Activated naive CD4-positive, alpha-beta T cell treated with anti-CD3 and anti-CD28 coated beads for 36 hours (primary cell): ENCODE results near the gene EFNB2. TPM values are rescaled to one million over a fixed set of nuclear protein-coding genes. Genes with fewer than 3 reads are reported as not detected.

ENCODE experiments used
- CTCF ChIA-PET: fragments of 350-600 bp; sonication (Branson Sonifier 250); formaldehyde crosslinking; loops from one replicate; lab custom pipeline; 2021; ENCODE audit warnings: antibody characterized with exemption; lab: Charles Lee
- DNase-seq: peaks from one replicate; pipeline ENCODE4 v3.0.0-alpha.2; 2020
- H3K27ac Mint-ChIP-seq: one replicate; pipeline ENCODE4 v1.8.0; 2021; ENCODE audit warnings: mild to moderate bottlenecking, mixed read lengths
- H3K27me3 Mint-ChIP-seq: one replicate; pipeline ENCODE4 v1.8.0; 2021; ENCODE audit warnings: low read depth, mixed read lengths
- H3K36me3 Mint-ChIP-seq: one replicate; pipeline ENCODE4 v1.8.0; 2021; ENCODE audit warnings: low read depth, mixed read lengths
- H3K4me1 Mint-ChIP-seq: one replicate; pipeline ENCODE4 v1.8.0; 2021; ENCODE audit warnings: low read depth, mixed read lengths
- H3K4me3 Mint-ChIP-seq: one replicate; pipeline ENCODE4 v1.8.0; 2021; ENCODE audit warnings: mild to moderate bottlenecking, moderate library complexity, mixed read lengths
- H3K9me3 Mint-ChIP-seq: one replicate; pipeline ENCODE4 v1.8.0; 2021; ENCODE audit warnings: mixed read lengths
- intact Hi-C: fragments of 100-400 bp; cut with micrococcal nuclease; formaldehyde crosslinking; loops from one replicate; pipeline ENCODE4 v1.15.1; 2023
- total RNA-seq, 2 experiments: library from RNA; stranded (reverse); gene quantifications; one replicate each; pipeline ENCODE4 v1.2.3, GENCODE V29; 2021

The EFNB2 gene
- total RNA-seq, 2 experiments from 2014 or later, result 0.07 to 0.12 TPM

- intact Hi-C loops, result no loop called here
- H3K27me3 Mint-ChIP-seq, result peaks cover 12% of the 10 kb centered on the region
- peaks cover 1% of the 10 kb centered on the region for H3K4me1 Mint-ChIP-seq
- no peak for DNase-seq
- H3K4me3 Mint-ChIP-seq, result no peak overlapping the region
- CTCF ChIA-PET, result interaction anchor here (0.7 kb wide), 2 partner anchors 23 to 625 kb away, joined by 3 to 5 read pairs; no protein-coding TSS in a partner anchor
- H3K9me3 Mint-ChIP-seq, result no peaks in the 10 kb centered on the region
- H3K27ac Mint-ChIP-seq, result no peak overlapping the region
- no peaks in the 10 kb centered on the region for H3K36me3 Mint-ChIP-seq
Observed at GRCh38 chr13:106505732-106506131, 29.7 kb downstream of the EFNB2 start.

GRCh38 chr13:106505295-106505694, 30.2 kb downstream of the EFNB2 start:
- Mint-ChIP-seq H3K27ac (no peak overlapping the region), H3K36me3 (no peaks in the 10 kb centered on the region), H3K4me3 (no peak overlapping the region), H3K4me1 (peaks cover 3% of the 10 kb centered on the region), H3K27me3 (peaks cover 16% of the 10 kb centered on the region), H3K9me3 (no peaks in the 10 kb centered on the region)
- CTCF ChIA-PET, result interaction anchor here (1.8 kb wide), 1 partner anchor 31 kb away, joined by 6 read pairs; no protein-coding TSS in a partner anchor
- no peak for DNase-seq
- intact Hi-C loops, result no loop called here

GRCh38 chr13:106503730-106504453, 31.6 kb downstream of the EFNB2 start:
- peaks cover 23% of the 10 kb centered on the region for H3K27me3 Mint-ChIP-seq
- no peak overlapping the region for H3K27ac Mint-ChIP-seq
- peaks cover 8% of the 10 kb centered on the region for H3K4me1 Mint-ChIP-seq
- H3K9me3 Mint-ChIP-seq, result no peaks in the 10 kb centered on the region
- H3K36me3 Mint-ChIP-seq, result no peaks in the 10 kb centered on the region
- CTCF ChIA-PET, result interaction anchor here (1.8 kb wide), 1 partner anchor 32 kb away, joined by 6 read pairs; no protein-coding TSS in a partner anchor
- intact Hi-C loops, result no loop called here
- no peak overlapping the region for H3K4me3 Mint-ChIP-seq
- no peak for DNase-seq

GRCh38 chr13:106503272-106503671, 32.2 kb downstream of the EFNB2 start:
- H3K27me3 Mint-ChIP-seq, result peaks cover 29% of the 10 kb centered on the region
- H3K4me1 Mint-ChIP-seq, result peaks cover 8% of the 10 kb centered on the region
- H3K4me3 Mint-ChIP-seq, result no peak overlapping the region
- intact Hi-C loops, result no loop called here
- no peak overlapping the region for H3K27ac Mint-ChIP-seq
- H3K36me3 Mint-ChIP-seq, result no peaks in the 10 kb centered on the region
- CTCF ChIA-PET, result no interaction called here
- no peaks in the 10 kb centered on the region for H3K9me3 Mint-ChIP-seq
- no peak for DNase-seq

DNA sequence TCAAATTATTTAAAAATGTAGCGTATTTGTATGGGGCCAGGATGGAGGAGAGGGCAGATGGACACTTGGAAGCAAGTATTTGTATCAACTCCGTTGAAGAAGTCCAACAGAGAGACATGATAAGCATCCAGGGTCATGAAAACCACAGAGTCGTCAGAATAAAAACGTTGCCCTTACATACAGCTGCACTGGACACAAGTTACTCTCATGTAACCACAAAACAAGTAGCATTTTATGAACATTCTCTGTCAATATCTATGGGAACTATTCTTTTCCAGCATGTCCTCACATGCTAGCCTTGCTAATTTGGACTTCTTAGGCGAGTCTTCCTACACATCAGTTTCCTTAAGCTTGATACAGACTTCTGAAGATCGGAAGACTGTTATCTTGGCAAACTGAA, 35.0 kb downstream of the EFNB2 start:
- peaks cover 7% of the 10 kb centered on the region for H3K4me1 Mint-ChIP-seq
- no peak for DNase-seq
- H3K27ac Mint-ChIP-seq, result no peak overlapping the region
- CTCF ChIA-PET, result no interaction called here
- H3K36me3 Mint-ChIP-seq, result no peaks in the 10 kb centered on the region
- intact Hi-C loops, result no loop called here
- H3K9me3 Mint-ChIP-seq, result no peaks in the 10 kb centered on the region
- H3K4me3 Mint-ChIP-seq, result no peak overlapping the region
- peaks cover 46% of the 10 kb centered on the region for H3K27me3 Mint-ChIP-seq

DNA sequence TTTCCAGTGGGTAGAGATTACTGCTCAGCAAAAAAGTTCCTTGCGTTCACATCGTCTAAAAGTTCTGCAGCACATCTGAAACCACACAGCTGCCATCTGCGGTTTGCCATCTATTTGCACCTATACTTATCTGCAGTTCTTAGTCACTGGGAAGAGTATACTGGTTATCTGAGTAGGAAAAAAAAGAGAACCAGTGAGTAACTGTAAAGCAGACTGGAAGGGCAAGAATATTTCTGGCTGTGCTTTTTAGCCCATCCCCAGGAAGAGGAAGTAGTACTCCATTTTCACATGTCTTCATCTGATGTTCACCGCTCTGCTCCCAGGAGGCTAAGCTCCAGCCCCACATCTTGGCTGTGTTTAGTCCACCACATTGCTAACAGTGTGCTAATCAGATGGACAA, 35.6 kb downstream of the EFNB2 start:
- Mint-ChIP-seq H3K4me1 (peaks cover 7% of the 10 kb centered on the region), H3K4me3 (no peak overlapping the region), H3K27me3 (peaks cover 46% of the 10 kb centered on the region), H3K36me3 (no peaks in the 10 kb centered on the region), H3K27ac (no peak overlapping the region), H3K9me3 (no peaks in the 10 kb centered on the region)
- DNase-seq, result no peak
- CTCF ChIA-PET, result interaction anchor here (0.7 kb wide), 1 partner anchor 9 kb away, joined by 4 read pairs; no protein-coding TSS in a partner anchor
- intact Hi-C loops, result no loop called here

- intact Hi-C loops, result no loop called here
- Mint-ChIP-seq H3K4me1 (peaks cover 7% of the 10 kb centered on the region), H3K27me3 (peaks cover 49% of the 10 kb centered on the region), H3K27ac (no peak overlapping the region), H3K9me3 (no peaks in the 10 kb centered on the region), H3K4me3 (no peak overlapping the region), H3K36me3 (no peaks in the 10 kb centered on the region)
- CTCF ChIA-PET, result interaction anchor here (0.6 kb wide), 1 partner anchor 1079 kb away, joined by 3 read pairs; no protein-coding TSS in a partner anchor
- no peak for DNase-seq
Observed at GRCh38 chr13:106499113-106499512, 36.3 kb downstream of the EFNB2 start.

DNA sequence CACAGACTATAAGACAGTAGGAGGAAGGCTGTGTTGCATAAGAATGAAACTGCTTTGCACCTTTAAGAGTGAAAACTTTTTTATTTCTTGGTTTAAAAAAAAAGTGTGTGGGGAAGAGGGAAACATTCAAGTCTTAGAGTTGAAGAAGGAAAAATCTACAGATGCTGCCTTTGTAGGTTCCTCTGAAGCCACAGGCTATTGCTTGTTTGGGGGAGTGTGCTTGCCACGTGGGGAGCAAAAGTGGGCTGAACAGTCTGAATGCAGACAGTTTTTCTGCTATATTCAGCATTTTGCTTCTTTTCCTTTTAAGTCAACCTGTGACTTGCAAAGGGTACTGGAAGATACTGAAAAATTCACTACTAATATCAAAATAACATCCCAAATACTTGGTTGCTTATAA, 36.9 kb downstream of the EFNB2 start:
- Mint-ChIP-seq H3K4me3 (no peak overlapping the region), H3K36me3 (no peaks in the 10 kb centered on the region), H3K4me1 (peaks cover 11% of the 10 kb centered on the region), H3K27me3 (peaks cover 55% of the 10 kb centered on the region), H3K9me3 (no peaks in the 10 kb centered on the region), H3K27ac (no peak overlapping the region)
- no peak for DNase-seq
- CTCF ChIA-PET, result no interaction called here
- intact Hi-C loops, result no loop called here

DNA sequence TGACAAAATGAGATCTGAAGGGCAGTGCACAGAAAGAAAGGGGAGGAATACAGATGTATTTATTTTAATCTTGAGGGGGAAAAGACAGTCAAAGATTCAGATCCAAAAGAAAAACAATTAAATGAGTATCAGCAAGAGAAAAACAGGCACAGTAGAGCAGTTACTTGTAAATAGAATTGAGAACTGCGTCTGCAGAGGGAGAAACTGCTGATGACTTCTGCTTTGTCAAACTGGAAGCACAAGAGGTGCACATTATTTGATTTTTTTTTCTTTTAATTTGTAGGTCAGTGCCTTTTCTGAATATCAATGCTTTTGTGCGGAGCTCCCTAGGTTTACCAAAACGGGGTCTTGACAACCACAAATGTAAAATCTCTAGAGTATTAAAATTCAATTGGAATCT, 37.3 kb downstream of the EFNB2 start:
- no peak overlapping the region for H3K27ac Mint-ChIP-seq
- H3K27me3 Mint-ChIP-seq, result peaks cover 59% of the 10 kb centered on the region
- peaks cover 15% of the 10 kb centered on the region for H3K4me1 Mint-ChIP-seq
- DNase-seq, result no peak
- CTCF ChIA-PET, result no interaction called here
- intact Hi-C loops, result no loop called here
- no peaks in the 10 kb centered on the region for H3K9me3 Mint-ChIP-seq
- H3K4me3 Mint-ChIP-seq, result no peak overlapping the region
- H3K36me3 Mint-ChIP-seq, result no peaks in the 10 kb centered on the region

GRCh38 chr13:106497079-106497478, 38.4 kb downstream of the EFNB2 start:
- CTCF ChIA-PET, result no interaction called here
- H3K4me3 Mint-ChIP-seq, result no peak overlapping the region
- H3K27ac Mint-ChIP-seq, result no peak overlapping the region
- H3K9me3 Mint-ChIP-seq, result no peaks in the 10 kb centered on the region
- intact Hi-C loops, result no loop called here
- peaks cover 17% of the 10 kb centered on the region for H3K4me1 Mint-ChIP-seq
- no peak for DNase-seq
- H3K36me3 Mint-ChIP-seq, result no peaks in the 10 kb centered on the region
- H3K27me3 Mint-ChIP-seq, result peaks cover 67% of the 10 kb centered on the region

DNA sequence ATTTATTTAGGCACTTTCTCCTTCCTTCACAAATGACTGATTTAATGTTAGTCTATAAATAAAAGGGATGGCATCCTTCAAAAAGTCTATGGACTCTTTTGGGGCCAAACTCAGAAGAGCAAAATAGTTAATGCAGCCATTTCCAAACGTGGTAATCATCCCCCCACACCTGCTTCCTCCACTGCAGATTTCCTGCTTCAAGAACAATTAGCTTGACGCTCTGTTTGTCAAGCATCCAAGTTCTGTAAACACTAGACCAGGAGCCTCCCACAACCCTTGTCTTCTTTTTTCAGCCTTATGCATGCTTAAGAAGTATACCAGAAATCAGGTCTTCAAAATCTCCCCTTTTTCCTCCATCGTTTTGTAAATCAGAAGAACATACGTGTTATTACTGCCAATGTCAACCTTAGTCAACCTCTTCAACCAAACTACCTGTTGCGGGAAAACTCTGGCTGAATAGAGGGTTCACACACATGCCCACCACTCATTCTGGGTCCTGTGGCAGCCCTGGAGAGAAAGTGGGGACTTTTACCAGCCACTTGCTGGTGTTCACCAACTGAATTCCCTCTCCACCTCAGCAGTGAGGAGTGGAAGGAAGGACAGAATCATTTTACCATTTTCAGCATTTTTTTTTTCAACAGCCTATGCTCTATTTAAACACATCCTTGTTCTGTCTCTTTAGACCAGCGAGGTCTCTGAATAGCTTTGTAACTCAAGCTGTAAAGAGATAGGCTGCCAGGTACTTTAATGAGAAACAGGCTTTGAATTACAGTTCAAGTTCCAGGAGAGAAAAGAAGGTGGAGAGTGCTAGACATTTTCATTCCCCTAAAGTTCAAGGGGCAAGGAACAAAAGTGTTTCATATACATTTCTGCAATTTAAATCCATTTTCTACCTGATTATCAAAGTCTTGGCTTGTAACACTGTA, 39.1 kb downstream of the EFNB2 start:
- CTCF ChIA-PET, result no interaction called here
- Mint-ChIP-seq H3K27me3 (peaks cover 73% of the 10 kb centered on the region), H3K27ac (no peak overlapping the region), H3K36me3 (no peaks in the 10 kb centered on the region), H3K4me3 (no peak overlapping the region), H3K4me1 (peaks cover 19% of the 10 kb centered on the region), H3K9me3 (no peaks in the 10 kb centered on the region)
- intact Hi-C loops, result no loop called here
- no peak for DNase-seq

- no peak for DNase-seq
- H3K4me3 Mint-ChIP-seq, result no peak overlapping the region
- no peaks in the 10 kb centered on the region for H3K9me3 Mint-ChIP-seq
- peaks cover 74% of the 10 kb centered on the region for H3K27me3 Mint-ChIP-seq
- intact Hi-C loops, result no loop called here
- CTCF ChIA-PET, result interaction anchor here (0.8 kb wide), 1 partner anchor 126 kb away, joined by 4 read pairs; no protein-coding TSS in a partner anchor
- no peak overlapping the region for H3K27ac Mint-ChIP-seq
- no peaks in the 10 kb centered on the region for H3K36me3 Mint-ChIP-seq
- H3K4me1 Mint-ChIP-seq, result peaks cover 24% of the 10 kb centered on the region
Observed at GRCh38 chr13:106494936-106495335, 40.5 kb downstream of the EFNB2 start.
